GM19099 (cell line): ENCODE measurements around the gene NME7.

Experiments
- POLR2A ChIP-seq: IDR thresholded peaks from 3 replicates; pipeline ENCODE4 v1.6.1; 2011; ENCODE audit warnings: low read depth; ENCODE audit not compliant: insufficient read length; ENCODE audit errors: extremely low read depth

Gene NME7

DNA sequence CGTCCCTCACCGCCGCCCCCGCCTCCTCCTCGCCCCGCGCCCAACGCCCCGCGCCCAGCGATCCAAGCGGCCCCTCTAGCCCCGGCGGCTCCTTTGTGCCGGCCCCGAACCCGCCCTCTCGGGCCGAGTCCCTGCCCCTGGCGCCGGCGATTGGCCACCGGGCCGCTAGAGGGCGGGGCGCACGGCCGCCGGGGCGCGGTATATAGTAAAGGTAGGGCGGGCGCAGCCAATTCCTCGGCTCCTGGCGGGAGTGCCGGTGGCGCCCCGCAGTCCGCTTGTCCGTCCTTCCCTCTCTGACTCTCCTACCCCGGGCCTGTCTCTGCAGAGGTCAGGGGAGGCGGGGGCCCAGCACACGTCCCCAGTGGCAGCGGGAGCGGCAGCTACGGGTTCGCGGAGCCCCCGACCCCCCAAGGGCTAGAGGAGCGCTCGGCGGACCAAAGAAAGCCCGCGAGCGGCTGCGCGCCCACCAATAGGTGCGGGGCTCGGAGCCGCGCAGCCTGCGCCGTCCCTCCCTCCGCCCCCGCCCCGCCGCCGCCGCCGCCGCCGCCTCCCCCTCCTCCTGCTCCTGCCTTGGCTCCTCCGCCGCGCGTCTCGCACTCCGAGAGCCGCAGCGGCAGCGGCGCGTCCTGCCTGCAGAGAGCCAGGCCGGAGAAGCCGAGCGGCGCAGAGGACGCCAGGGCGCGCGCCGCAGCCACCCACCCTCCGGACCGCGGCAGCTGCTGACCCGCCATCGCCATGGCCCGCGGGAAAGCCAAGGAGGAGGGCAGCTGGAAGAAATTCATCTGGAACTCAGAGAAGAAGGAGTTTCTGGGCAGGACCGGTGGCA lies 261.3 kb downstream of the NME7 start, which contains the start of gene ATP1B1:
TSS of gene ATP1B1 (plus strand) at position 596 of the 826 bp plus-strand sequence. CDS start at position 736, 140 bp downstream.
- peak; percentile 98 for TF ChIP-seq POLR2A

DNA sequence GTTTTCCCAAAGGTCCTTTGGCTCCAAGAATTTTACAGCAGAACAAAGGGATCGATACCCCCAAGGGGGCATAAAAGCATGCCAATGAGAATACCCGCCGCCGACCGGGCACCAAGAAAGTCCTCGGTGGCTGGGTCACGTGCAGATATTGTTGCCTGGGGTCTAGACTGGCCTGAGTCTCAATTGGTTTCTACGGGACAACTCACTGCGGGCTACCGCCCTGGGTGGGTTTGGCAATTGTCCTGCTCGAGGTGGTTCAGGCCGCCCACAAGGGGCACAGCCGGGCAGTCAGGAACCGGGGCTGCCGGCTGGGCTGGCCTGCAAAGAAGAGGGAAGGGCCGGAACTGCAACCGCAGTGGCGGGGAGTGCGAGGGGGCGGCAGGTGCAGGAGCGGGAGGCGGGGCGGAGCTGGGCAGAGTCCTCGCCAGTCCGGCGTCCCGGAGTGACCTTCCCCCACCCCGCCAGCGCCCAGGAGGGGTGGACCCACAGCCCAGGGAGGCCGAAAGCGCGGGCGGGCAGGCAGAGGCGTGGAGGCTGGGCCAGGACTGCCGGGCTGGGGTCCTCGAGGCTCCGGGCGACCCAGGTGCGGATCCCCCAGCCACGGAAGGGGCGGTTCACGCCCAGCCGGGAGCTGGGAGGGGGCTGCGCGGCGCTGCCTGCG lies 262.0 kb downstream of the NME7 start:
- TF ChIP-seq POLR2A = no peak

DNA sequence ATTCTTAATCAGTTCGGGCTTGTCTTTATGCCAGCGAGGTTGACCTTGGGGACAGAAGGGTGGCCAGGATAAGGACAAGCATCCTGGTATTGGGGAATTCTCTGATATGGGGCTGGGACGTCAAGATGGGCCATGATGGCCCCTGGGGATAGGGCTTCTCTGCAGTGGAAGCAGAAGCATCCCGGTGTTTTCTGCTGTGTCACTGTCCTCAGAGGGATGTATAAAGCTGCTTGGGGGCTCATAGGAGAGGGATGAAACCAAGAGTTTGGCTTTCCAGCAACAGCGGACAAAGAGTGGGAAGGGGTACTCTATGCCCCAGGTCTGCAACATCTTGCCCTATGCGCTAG lies 262.5 kb downstream of the NME7 start:
- TF ChIP-seq POLR2A = no peak

- TF ChIP-seq POLR2A = no peak
Observed at GRCh38 chr1:169103480-169103893, 264.1 kb downstream of the NME7 start.

- TF ChIP-seq POLR2A = no peak
Observed at GRCh38 chr1:169103002-169103401, 264.6 kb downstream of the NME7 start.

DNA sequence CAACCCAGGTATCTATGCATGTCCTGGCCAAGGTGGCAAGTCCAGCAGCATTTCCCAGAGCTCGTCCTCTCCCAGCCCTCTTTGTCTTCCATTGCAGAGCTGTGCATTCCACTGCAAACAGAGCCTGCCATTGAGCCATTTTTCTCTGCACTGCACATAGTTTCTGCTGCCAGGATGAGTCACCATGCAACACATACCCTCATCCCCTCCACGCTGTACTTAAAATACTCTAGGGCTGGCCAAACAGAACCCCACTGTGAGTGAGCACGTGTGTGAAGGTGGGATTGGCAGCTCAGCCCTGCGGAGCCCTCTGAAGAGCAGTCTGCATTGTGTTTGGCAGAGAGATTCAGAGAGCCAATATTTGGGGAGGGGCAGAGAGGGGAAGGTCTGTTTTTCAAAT lies 265.0 kb downstream of the NME7 start:
- no peak for TF ChIP-seq POLR2A

DNA sequence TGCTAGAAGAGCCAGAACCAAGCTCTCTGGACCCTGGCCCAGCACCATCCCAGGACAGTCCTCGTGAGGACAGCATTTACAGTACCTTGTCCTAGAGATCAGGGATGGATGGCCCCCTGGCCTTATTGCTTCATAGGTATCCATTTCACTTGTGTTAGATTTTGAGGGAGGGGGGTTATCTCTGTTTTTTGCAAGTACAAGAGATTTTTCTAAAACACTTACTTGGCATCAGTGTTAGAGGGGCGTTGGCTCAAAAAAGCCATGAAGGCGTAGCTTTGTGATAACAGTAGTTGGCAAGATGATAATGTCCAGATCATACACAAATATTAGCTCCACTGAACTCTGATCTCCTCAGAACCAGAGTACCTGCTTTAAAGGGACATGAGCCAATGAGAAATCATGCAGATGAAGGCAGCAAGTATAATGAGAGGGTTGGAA lies 266.9 kb downstream of the NME7 start:
- no peak for TF ChIP-seq POLR2A

GRCh38 chr1:169100208-169100607 lies 267.4 kb downstream of the NME7 start:
- TF ChIP-seq POLR2A = no peak

DNA sequence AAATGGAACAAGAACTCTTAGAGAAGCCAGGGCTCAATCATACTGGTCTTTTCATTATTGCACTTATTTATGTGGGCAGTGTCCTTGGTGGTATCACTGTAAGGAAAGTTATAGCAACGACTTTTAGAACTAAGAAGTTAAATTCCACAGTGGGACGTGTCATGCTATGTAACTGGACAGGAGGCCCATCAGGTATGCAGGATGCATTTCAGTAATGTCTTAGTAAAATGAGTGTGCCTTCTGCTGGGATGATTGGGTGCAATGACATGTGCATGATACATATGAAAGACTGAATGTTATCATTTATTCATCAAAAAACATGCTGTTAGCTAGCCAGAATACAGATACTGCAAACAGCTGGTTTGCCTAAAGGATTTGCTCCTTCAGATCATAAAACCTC lies 268.0 kb downstream of the NME7 start:
- TF ChIP-seq POLR2A = no peak

- no peak for TF ChIP-seq POLR2A
Observed at GRCh38 chr1:169098380-169098779, 269.2 kb downstream of the NME7 start.

DNA sequence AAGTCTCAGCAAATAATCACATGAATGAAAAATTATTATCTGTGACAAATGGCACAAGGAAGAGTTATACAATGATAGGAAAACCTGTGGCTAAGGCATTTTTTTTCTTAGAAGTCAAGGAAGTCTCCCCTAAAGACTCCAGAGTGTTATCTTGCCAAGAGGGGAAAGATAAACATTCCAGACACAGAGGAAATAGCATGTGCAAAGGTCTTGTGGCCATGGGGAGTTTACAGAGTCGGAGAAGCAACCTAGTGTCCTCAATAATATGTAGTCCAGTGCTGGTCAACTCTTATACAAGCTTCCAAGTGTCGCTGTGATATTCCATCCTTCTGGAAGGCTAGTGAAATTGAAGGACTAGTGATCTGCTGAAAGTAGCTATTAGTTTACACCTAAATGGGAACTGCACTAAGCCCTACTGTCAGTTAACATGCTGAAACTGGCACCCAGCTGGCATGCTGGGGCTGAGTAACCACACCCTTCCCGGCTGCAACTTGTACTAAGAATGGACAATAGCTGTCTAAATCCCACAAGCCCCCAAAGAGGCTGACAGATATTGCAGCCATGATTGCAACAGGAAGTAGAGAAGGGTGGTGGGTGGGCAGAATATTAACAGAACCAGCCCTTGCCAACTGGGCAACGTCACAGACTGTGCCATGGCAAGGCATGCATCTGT lies 272.6 kb downstream of the NME7 start:
- no peak for TF ChIP-seq POLR2A

GRCh38 chr1:169092399-169092798 lies 275.2 kb downstream of the NME7 start:
- no peak for TF ChIP-seq POLR2A

GRCh38 chr1:169091480-169091941 lies 276.1 kb downstream of the NME7 start:
- no peak for TF ChIP-seq POLR2A

- peak; percentile 25 for TF ChIP-seq POLR2A
Observed at GRCh38 chr1:169090900-169091311, 276.7 kb downstream of the NME7 start.

GRCh38 chr1:169090308-169090899 lies 277.2 kb downstream of the NME7 start:
- TF ChIP-seq POLR2A = no peak

DNA sequence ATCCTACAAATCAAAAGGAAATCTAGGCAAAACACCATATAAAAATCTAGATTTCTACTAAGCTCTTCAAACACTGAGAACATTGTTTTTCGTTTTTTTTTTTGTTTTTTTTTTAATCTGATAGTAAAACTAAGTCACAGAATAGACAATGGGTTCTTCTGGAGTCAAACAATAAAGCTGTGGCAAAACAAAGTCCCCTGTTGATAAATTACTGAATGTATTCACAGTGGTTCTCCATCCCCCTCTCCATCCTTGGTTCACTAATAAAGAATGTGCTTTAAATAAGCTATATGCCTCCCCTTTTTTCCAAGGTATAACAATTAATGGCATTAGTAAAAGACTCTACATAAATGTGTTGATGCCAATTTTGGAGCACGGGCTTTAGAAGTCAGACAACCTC lies 277.8 kb downstream of the NME7 start:
- no peak for TF ChIP-seq POLR2A

GRCh38 chr1:169087876-169088275 lies 279.7 kb downstream of the NME7 start:
- no peak for TF ChIP-seq POLR2A
